Measurements from ENCODE around the gene AASDHPPT. TPM values are rescaled to one million over a fixed set of nuclear protein-coding genes. Genes with fewer than 3 reads are reported as not detected.

Gene AASDHPPT
- total and polyA plus RNA-seq, 8 donors = 9.2 to 28.8 (median 16.8) TPM

DNA sequence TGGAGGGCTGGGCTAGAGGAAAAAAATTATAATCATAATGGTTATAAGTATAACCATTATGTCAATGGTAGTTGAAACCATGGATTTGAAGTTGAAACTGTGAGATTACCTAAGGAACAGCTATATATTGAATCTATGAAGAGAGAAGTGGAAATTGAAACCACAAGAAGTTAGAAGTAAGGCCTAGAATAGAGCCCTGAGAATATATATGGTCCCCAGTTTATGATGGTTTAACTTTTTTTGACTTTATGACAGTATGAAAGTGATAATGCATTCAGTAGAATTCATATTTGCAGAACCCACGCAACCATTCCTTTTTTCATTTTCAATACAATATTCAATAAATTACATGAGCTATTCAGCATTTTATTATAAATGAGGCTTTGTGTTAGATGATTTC lies 15.0 kb downstream of the AASDHPPT start:
- H3K36me3 ChIP-seq = peaks cover 0 to 38% (median 10%) of the 10 kb centered on the region in 3 donors
- intact Hi-C loops (cut with DNase I) = no loop called here
- no peaks in the 10 kb centered on the region for H3K9me3 ChIP-seq
- ATAC-seq = no peak
- no peak for FAIRE-seq
- H3K27me3 ChIP-seq = no peaks in the 10 kb centered on the region
- no peak overlapping the region for H3K27ac ChIP-seq
- peaks cover 13 to 28% (median 15%) of the 10 kb centered on the region in 3 donors for H3K4me1 ChIP-seq
- 93 to 100% methylated on average over 1 of the region's 1 CpG for WGBS, 2 donors
- H3K4me3 ChIP-seq = no peak overlapping the region
- TF ChIP-seq, protein P1, sequence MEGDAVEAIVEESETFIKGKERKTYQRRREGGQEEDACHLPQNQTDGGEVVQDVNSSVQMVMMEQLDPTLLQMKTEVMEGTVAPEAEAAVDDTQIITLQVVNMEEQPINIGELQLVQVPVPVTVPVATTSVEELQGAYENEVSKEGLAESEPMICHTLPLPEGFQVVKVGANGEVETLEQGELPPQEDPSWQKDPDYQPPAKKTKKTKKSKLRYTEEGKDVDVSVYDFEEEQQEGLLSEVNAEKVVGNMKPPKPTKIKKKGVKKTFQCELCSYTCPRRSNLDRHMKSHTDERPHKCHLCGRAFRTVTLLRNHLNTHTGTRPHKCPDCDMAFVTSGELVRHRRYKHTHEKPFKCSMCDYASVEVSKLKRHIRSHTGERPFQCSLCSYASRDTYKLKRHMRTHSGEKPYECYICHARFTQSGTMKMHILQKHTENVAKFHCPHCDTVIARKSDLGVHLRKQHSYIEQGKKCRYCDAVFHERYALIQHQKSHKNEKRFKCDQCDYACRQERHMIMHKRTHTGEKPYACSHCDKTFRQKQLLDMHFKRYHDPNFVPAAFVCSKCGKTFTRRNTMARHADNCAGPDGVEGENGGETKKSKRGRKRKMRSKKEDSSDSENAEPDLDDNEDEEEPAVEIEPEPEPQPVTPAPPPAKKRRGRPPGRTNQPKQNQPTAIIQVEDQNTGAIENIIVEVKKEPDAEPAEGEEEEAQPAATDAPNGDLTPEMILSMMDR (IDR thresholded peaks at IDR 0.05) = no peak
- no peak for DNase-seq

DNA sequence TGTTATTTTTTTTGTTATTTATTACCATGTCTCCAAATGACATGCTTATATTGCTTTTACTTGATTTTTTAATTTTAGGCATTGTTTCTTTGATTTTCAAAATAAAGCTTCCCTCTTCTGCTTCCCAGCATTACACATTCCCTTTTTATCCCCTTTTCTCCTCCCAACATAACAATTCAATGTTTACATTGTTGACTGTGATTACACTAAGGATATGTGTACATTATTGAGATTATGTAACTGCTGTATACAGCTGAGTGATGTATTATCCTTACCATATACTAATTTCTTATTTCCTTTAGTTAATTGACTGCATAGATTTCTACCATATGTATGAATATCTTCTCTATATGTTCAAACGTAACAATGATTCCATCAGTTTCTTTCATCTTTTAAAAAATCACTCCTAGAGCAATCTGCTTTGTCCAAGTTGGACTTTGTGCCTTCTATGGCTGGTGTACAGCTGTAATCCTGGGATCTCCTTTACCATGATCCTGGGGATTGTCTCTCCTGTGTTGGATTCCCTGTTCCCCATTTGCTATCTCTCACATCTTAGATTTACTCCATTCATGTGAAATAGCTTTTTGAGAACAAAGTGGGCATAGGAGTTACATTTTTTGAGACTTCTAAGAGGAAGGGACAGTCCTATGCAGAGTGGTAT lies 21.6 kb downstream of the AASDHPPT start:
- Histone ChIP-seq H3K36me3 (peaks cover 0 to 28% (median 3%) of the 10 kb centered on the region in 3 donors), H3K27ac (no peak overlapping the region), H3K27me3 (no peaks in the 10 kb centered on the region), H3K4me1 (no peaks in the 10 kb centered on the region), H3K9me3 (no peaks in the 10 kb centered on the region), H3K4me3 (no peak overlapping the region)
- DNase-seq (no peak), ATAC-seq (no peak), FAIRE-seq (no peak)
- intact Hi-C loops (cut with DNase I) = no loop called here
- TF ChIP-seq, protein P1 (IDR thresholded peaks at IDR 0.05) = no peak
- WGBS, 2 donors = 93 to 95% methylated on average over 1 of the region's 1 CpG

DNA sequence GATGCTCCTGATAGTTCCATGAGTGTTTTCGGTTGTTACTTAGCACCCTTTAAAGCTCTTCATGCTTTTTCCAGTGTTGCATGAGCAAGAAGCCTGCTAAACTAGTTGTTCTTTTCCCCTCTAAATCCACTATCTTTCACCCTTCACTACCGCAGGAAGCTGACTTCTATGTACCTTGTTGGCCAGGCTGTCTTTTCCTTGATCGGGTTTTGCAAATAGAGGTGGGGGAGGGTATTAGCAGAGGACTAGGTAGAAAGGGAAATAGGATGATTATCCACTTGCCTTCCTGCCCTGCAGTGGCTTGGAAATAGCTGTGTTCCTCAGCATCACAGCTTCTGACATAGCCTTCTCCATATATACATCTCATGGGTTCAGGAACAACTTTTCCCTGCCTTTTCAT lies 23.9 kb downstream of the AASDHPPT start:
- H3K4me3 ChIP-seq = no peak overlapping the region
- no peaks in the 10 kb centered on the region for H3K9me3 ChIP-seq
- no peaks in the 10 kb centered on the region for H3K4me1 ChIP-seq
- WGBS, 2 donors = 71 to 79% methylated on average over 3 of the region's 3 CpGs
- peaks cover 0 to 15% (median 0%) of the 10 kb centered on the region in 3 donors for H3K36me3 ChIP-seq
- FAIRE-seq (no peak), ATAC-seq (no peak), DNase-seq (no peak)
- H3K27me3 ChIP-seq = no peaks in the 10 kb centered on the region
- intact Hi-C loops (cut with DNase I) = no loop called here
- H3K27ac ChIP-seq = no peak overlapping the region
- TF ChIP-seq, protein P1 (IDR thresholded peaks at IDR 0.05) = no peak

DNA sequence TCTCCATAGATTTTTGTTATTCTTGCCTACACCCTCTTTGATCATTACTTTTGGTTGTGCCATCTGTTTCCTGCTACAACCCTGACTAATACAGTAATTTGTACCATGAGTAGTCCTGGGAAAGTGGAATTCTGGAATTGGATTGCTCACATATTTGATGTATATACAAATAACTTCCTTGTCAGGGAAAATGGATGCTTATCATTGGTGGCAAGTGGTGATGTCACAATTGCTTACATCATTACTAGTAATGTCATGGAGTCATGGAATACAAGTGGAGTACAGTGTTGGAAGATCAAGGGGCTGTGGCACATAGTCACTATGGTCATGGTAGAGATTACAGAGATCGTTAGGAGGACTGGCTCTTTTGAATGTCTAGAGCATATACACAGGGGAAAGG lies 24.4 kb downstream of the AASDHPPT start:
- Histone ChIP-seq H3K4me1 (no peaks in the 10 kb centered on the region), H3K4me3 (no peak overlapping the region), H3K27ac (no peak overlapping the region), H3K36me3 (peaks cover 0 to 12% (median 0%) of the 10 kb centered on the region in 3 donors), H3K27me3 (no peaks in the 10 kb centered on the region), H3K9me3 (no peaks in the 10 kb centered on the region)
- DNase-seq (no peak), ATAC-seq (no peak), FAIRE-seq (no peak)
- WGBS, 2 donors = 92 to 100% methylated on average over 1 of the region's 1 CpG
- intact Hi-C loops (cut with DNase I) = no loop called here
- TF ChIP-seq, protein P1 (IDR thresholded peaks at IDR 0.05) = no peak

DNA sequence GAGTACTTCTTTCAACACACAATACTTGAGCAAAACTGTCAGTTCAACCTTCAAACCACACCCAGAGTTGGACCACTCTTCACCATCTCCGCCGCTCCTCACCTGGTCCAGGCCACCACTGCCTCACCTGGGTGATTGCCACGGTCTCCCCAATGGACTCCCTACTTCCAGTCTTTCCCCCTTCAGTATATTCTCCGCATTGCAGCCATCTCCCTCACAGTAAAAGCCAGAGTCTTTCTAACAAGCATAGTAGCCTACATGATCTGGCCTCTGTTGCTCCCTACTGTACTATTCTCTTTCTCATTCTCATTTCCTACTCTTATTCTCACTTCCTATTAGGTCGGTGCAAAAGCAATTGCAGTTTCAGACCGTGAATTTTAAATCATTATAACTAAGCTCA lies 28.5 kb downstream of the AASDHPPT start:
- WGBS, 2 donors = 87% methylated on average over 6 of the region's 6 CpGs
- TF ChIP-seq, protein P1 (IDR thresholded peaks at IDR 0.05) = no peak
- H3K9me3 ChIP-seq = no peaks in the 10 kb centered on the region
- no peak overlapping the region for H3K27ac ChIP-seq
- no peak for ATAC-seq
- DNase-seq = no peak
- intact Hi-C loops (cut with DNase I) = no loop called here
- H3K27me3 ChIP-seq = no peaks in the 10 kb centered on the region
- H3K4me1 ChIP-seq = no peaks in the 10 kb centered on the region
- no peaks in the 10 kb centered on the region for H3K36me3 ChIP-seq
- no peak for FAIRE-seq
- no peak overlapping the region for H3K4me3 ChIP-seq
